IgD-negative memory B cell (primary cell): Measurements from ENCODE around the gene PPIA. TPM values are rescaled to one million over a fixed set of nuclear protein-coding genes. Genes with fewer than 3 reads are reported as not detected.
"Not testable (repeated sequence)": the region's sequence is repeated elsewhere in the genome, so short reads cannot be mapped to it uniquely, and the experiment has no call there.

Experiments used
- H3K27ac Mint-ChIP-seq, 3 donors: one replicate each; pipeline ENCODE4 v1.8.0; 2020 to 2022; ENCODE audit warnings: mild to moderate bottlenecking in 3 of 3, mixed read lengths in 3 of 3, moderate library complexity in 1 of 3
- H3K27me3 Mint-ChIP-seq: one replicate; pipeline ENCODE4 v1.8.0; 2021; ENCODE audit warnings: mixed read lengths
- H3K36me3 Mint-ChIP-seq: one replicate; pipeline ENCODE4 v1.8.0; 2020; ENCODE audit warnings: mild to moderate bottlenecking, mixed read lengths
- H3K4me1 Mint-ChIP-seq, 3 donors: one replicate each; pipeline ENCODE4 v1.8.0; 2020 to 2022; ENCODE audit warnings: mixed read lengths in 3 of 3, mild to moderate bottlenecking in 1 of 3
- H3K4me3 Mint-ChIP-seq, 4 donors: one replicate each; pipeline ENCODE4 v1.8.0; 2020 to 2022; ENCODE audit warnings: mild to moderate bottlenecking in 4 of 4, mixed read lengths in 4 of 4, moderate library complexity in 3 of 4
- H3K9me3 Mint-ChIP-seq, 3 donors: one replicate each; pipeline ENCODE4 v1.8.0; 2020 to 2021; ENCODE audit warnings: mixed read lengths in 3 of 3, mild to moderate bottlenecking in 1 of 3
- polyA plus RNA-seq: library from polyadenylated mRNA; unstranded; fragments of 300-500 nt; fragmentation: Illumina TruSeq; gene quantifications from one replicate; pipeline ENCODE4 v1.2.3, GENCODE V29; 2021

Gene PPIA
- polyA plus RNA-seq, 1 donor from 2014 or later = 4,265 TPM

- H3K36me3 Mint-ChIP-seq = no peaks in the 10 kb centered on the region
- no peak overlapping the region for H3K4me3 Mint-ChIP-seq
- H3K27me3 Mint-ChIP-seq = no peaks in the 10 kb centered on the region
- H3K9me3 Mint-ChIP-seq = no peaks in the 10 kb centered on the region
- no peak overlapping the region for H3K27ac Mint-ChIP-seq
- H3K4me1 Mint-ChIP-seq = peaks cover 0 to 4% (median 2%) of the 10 kb centered on the region in 3 donors
Measured at GRCh38 chr7:44811571-44811970, 15.1 kb downstream of the PPIA start.

DNA sequence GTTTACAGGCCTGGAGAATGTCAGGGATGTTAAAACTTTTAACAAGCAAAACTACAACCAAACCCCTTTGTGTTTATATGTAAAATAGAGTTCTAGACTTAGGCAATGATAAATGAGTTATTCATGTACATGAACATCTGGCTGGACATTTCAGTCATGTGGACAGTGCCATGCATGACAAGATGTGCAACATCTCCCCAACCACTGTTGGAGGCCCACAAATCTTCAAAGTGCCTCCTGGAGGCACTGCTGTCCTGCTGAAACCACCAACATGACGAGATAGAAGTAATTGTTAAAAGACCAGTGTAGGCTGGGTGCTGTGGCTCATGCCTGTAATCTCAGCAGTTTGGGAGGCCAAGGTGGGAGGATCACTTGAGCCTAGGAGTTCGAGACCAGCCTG is 18.4 kb downstream of the PPIA start:
- H3K9me3 Mint-ChIP-seq = no peaks in the 10 kb centered on the region
- H3K27me3 Mint-ChIP-seq = no peaks in the 10 kb centered on the region
- H3K36me3 Mint-ChIP-seq = no peaks in the 10 kb centered on the region
- H3K4me3 Mint-ChIP-seq = no peak overlapping the region
- H3K4me1 Mint-ChIP-seq = peaks cover 0 to 2% (median 2%) of the 10 kb centered on the region in 3 donors
- H3K27ac Mint-ChIP-seq = no peak overlapping the region

GRCh38 chr7:44819292-44819691 is 22.8 kb downstream of the PPIA start:
- no peaks in the 10 kb centered on the region for H3K36me3 Mint-ChIP-seq
- no peak overlapping the region for H3K4me3 Mint-ChIP-seq
- no peak overlapping the region for H3K27ac Mint-ChIP-seq
- H3K4me1 Mint-ChIP-seq = peaks cover 0 to 3% (median 2%) of the 10 kb centered on the region in 3 donors
- no peaks in the 10 kb centered on the region for H3K9me3 Mint-ChIP-seq
- no peaks in the 10 kb centered on the region for H3K27me3 Mint-ChIP-seq

- Mint-ChIP-seq H3K9me3 (no peaks in the 10 kb centered on the region), H3K27ac (peak overlapping the region in 1 of 3 donors; percentile 82), H3K4me1 (peaks cover 0 to 3% (median 0%) of the 10 kb centered on the region in 3 donors), H3K4me3 (no peak overlapping the region), H3K27me3 (no peaks in the 10 kb centered on the region), H3K36me3 (peaks cover 2% of the 10 kb centered on the region)
Measured at GRCh38 chr7:44823255-44823781, 26.8 kb downstream of the PPIA start.

DNA sequence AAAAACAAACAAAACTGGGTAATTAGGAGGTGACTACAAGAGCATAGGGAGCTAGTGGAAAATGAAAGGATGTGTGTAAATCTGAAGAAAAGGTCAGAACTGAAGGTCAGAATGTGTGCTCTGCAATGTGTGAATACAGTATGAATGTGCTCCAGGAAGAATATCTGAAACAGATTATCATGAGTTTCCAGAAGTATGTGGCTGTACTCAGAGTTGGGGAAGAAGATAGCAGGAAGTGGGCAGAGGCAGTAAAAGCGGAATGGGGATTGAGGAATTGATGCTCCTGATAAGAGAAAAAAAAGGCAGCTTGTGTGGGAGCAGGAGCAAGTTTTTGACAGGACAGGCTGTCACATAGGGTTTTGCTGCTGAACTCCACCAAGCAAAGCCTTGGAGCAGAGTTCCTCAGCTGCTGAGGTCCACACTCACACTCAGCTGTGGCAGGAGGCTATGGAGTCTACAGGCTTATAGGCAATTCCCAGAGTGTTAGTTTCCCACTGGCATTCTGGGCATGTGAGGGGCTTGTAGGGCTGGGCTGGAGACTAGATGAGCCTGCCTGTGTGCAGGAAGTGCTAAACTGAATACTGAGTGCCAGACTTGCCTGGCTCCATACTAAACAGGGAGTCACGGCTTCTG is 28.5 kb downstream of the PPIA start:
- no peaks in the 10 kb centered on the region for H3K9me3 Mint-ChIP-seq
- no peaks in the 10 kb centered on the region for H3K27me3 Mint-ChIP-seq
- no peak overlapping the region for H3K4me3 Mint-ChIP-seq
- peaks cover 0 to 3% (median 0%) of the 10 kb centered on the region in 3 donors for H3K4me1 Mint-ChIP-seq
- peaks cover 3% of the 10 kb centered on the region for H3K36me3 Mint-ChIP-seq
- H3K27ac Mint-ChIP-seq = peak overlapping the region in 2 of 3 donors; percentile 10 to 41

DNA sequence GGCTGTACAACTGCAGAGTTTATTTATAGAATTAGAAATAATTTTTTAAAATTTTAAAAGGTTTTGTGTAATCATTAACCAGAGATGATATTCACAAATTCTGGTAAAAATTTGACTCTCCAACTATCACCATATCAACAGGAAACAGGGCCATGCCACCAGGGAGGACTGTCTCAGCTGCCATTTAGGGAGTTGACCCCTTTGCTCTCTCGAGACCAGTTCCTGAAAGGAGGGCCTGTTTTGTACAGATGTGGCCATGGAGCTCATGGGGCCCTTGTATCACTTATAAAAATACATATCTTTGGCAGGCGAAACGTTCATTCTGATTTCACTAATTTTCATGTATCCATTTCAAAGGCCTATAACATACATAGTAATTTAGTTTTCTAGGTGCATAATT is 31.1 kb downstream of the PPIA start:
- Mint-ChIP-seq H3K4me3 (no peak overlapping the region), H3K36me3 (peaks cover 3% of the 10 kb centered on the region)

GRCh38 chr7:44838751-44839150 is 42.3 kb downstream of the PPIA start:
- H3K27ac Mint-ChIP-seq = peak overlapping the region in 1 of 3 donors; percentile 54
- no peaks in the 10 kb centered on the region for H3K27me3 Mint-ChIP-seq
- no peak overlapping the region for H3K4me3 Mint-ChIP-seq
- H3K9me3 Mint-ChIP-seq = no peaks in the 10 kb centered on the region
- H3K4me1 Mint-ChIP-seq = peaks cover 6% of the 10 kb centered on the region in 3 donors
- peaks cover 6% of the 10 kb centered on the region for H3K36me3 Mint-ChIP-seq

More for the DNA sequence above, 31.1 kb downstream of the PPIA start:
- H3K4me1 Mint-ChIP-seq = peaks cover 0 to 3% (median 0%) of the 10 kb centered on the region in 3 donors
- no peaks in the 10 kb centered on the region for H3K27me3 Mint-ChIP-seq
- peak overlapping the region in 2 of 3 donors; percentile 67 to 81 for H3K27ac Mint-ChIP-seq
- H3K9me3 Mint-ChIP-seq = no peaks in the 10 kb centered on the region

GRCh38 chr7:44842675-44843074 is 46.2 kb downstream of the PPIA start:
- not testable (repeated sequence) for H3K27me3 Mint-ChIP-seq, H3K27ac Mint-ChIP-seq, H3K9me3 Mint-ChIP-seq, H3K4me3 Mint-ChIP-seq, H3K36me3 Mint-ChIP-seq
- peaks cover 22 to 23% (median 23%) of the 10 kb centered on the region in 3 donors for H3K4me1 Mint-ChIP-seq

- H3K9me3 Mint-ChIP-seq, H3K27ac Mint-ChIP-seq, H3K27me3 Mint-ChIP-seq, H3K36me3 Mint-ChIP-seq, H3K4me3 Mint-ChIP-seq: not testable (repeated sequence)
- peaks cover 24 to 28% (median 26%) of the 10 kb centered on the region in 3 donors for H3K4me1 Mint-ChIP-seq
Measured at GRCh38 chr7:44843440-44843839, 47.0 kb downstream of the PPIA start.

GRCh38 chr7:44845451-44845850 is 49.0 kb downstream of the PPIA start:
- Mint-ChIP-seq H3K4me3 (peak overlapping the region in 2 of 4 donors; percentile 11 to 98), H3K36me3 (peaks cover 4% of the 10 kb centered on the region), H3K27ac (peak overlapping the region in 2 of 3 donors; percentile 94 to 98), H3K27me3 (no peaks in the 10 kb centered on the region), H3K9me3 (no peaks in the 10 kb centered on the region), H3K4me1 (peaks cover 22 to 29% (median 27%) of the 10 kb centered on the region in 3 donors)

- peak overlapping the region; percentile 94 to 99 (median 98) for H3K27ac Mint-ChIP-seq
- H3K4me1 Mint-ChIP-seq = peaks cover 22 to 29% (median 27%) of the 10 kb centered on the region in 3 donors
- not testable (repeated sequence) for H3K9me3 Mint-ChIP-seq, H3K36me3 Mint-ChIP-seq, H3K27me3 Mint-ChIP-seq
- H3K4me3 Mint-ChIP-seq = peak overlapping the region; percentile 90 to 98 (median 95)
Measured at GRCh38 chr7:44846390-44846789, 49.9 kb downstream of the PPIA start.

- no peaks in the 10 kb centered on the region for H3K27me3 Mint-ChIP-seq
- H3K4me1 Mint-ChIP-seq = peaks cover 22 to 29% (median 23%) of the 10 kb centered on the region in 3 donors
- peaks cover 2% of the 10 kb centered on the region for H3K36me3 Mint-ChIP-seq
- H3K4me3 Mint-ChIP-seq = peak overlapping the region; percentile 90 to 98 (median 95)
- peak overlapping the region; percentile 94 to 99 (median 98) for H3K27ac Mint-ChIP-seq
- no peaks in the 10 kb centered on the region for H3K9me3 Mint-ChIP-seq
Measured at GRCh38 chr7:44846816-44847508, 50.5 kb downstream of the PPIA start.

DNA sequence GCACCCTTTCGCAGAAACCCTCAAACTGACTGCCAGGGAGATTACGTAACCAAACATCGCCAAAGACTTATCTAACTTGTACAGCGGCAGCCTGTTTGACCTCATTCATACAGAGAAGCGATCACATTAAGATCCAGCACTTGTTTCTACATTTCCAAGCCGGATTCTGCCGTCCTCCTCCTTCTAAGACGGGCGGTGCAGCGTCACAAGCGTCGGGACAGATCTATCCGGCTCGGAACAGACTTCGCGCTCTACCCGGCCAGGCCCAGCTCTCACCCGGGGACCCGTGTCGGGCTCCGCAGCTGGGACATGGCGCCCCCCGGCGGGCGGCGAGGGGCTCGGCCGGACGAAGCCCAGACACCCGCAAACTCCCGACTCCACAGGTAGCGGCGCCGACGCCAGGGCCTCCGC is 51.0 kb downstream of the PPIA start:
- Mint-ChIP-seq H3K4me1 (peaks cover 22 to 28% (median 23%) of the 10 kb centered on the region in 3 donors), H3K27me3 (no peaks in the 10 kb centered on the region), H3K4me3 (peak overlapping the region; percentile 90 to 98 (median 95)), H3K27ac (peak overlapping the region; percentile 94 to 99 (median 98)), H3K36me3 (peaks cover 2% of the 10 kb centered on the region), H3K9me3 (no peaks in the 10 kb centered on the region)

DNA sequence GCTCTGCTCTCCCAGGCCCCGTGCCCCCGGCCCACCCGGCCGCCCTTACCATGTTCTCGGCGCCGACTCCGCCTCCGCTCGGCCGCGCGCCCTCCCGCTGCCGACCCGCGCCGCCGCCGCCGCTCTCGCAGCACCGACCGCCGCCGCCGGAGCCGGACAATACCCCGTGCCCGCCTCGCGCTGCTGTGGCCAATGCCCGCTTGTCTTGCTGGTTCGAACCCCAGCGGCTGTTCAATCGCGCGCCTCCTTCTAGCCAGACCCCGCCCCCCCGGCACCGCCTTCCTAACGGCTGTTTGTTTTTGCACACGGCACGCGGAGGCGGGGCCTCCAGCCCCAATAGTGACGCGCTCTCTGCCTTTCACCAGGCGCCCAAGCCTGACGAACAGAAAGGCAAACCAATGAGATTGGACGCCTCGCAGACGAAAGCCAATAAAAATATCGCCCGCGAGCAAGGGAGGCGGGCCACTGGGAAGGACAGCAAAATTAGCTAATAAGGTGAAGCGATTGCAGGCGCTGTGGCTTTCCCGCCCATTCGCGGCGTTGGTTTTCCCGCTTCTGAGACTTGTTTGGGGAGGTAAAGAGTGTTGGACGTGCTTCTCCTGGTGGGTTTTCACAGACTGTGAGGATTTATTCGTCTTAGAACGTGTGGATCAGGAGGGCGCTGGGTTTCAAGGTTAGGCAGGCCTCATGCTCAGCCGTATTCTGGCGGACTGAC is 51.6 kb downstream of the PPIA start, which contains the start of gene H2AZ2:
TSS of gene H2AZ2 (minus strand) at position 168 of the 715 bp plus-strand sequence. CDS start at position 52, 116 bp downstream.
- Mint-ChIP-seq H3K9me3 (no peaks in the 10 kb centered on the region), H3K4me1 (peaks cover 22 to 26% (median 22%) of the 10 kb centered on the region in 3 donors), H3K27me3 (no peaks in the 10 kb centered on the region), H3K4me3 (peak within 1 kb of the TSS; percentile 90 to 98 (median 95)), H3K36me3 (peaks cover 2% of the 10 kb centered on the region), H3K27ac (peak within 1 kb of the TSS; percentile 94 to 99 (median 98))
